Sigmoid colon (tissue), 4 donors: ENCODE measurements around the gene ZXDC.
A peak's percentile ranks its signal among the peaks of the same experiment; 100 is the strongest.

Experiments
- CTCF ChIP-seq, 4 experiments: fragments of 450-650 bp in 3 of 4; fragments of 200-600 bp in 1 of 4; IDR thresholded peaks; one replicate each; pipeline ENCODE4 v1.5.1; 2016 to 2019; ENCODE audit warnings: antibody characterized with exemption in 4 of 4, mild to moderate bottlenecking in 3 of 4, moderate library complexity in 2 of 4
- EP300 ChIP-seq, 4 donors: sonication (generic); formaldehyde crosslinking; IDR thresholded peaks; one replicate each; pipeline ENCODE4 v1.6.1; 2017; ENCODE audit warnings: antibody characterized with exemption in 4 of 4
- POLR2A ChIP-seq, 2 donors: fragments of 450-650 bp; IDR thresholded peaks; one replicate each; pipeline ENCODE4 v1.6.1; 2016; ENCODE audit warnings: antibody characterized with exemption in 2 of 2, mild to moderate bottlenecking in 2 of 2, moderate library complexity in 2 of 2
- POLR2AphosphoS5 ChIP-seq, 4 donors: sonication (generic); formaldehyde crosslinking; IDR thresholded peaks; one replicate each; pipeline ENCODE4 v1.6.1; 2017; ENCODE audit warnings: antibody characterized with exemption in 4 of 4

- TF ChIP-seq CTCF (IDR thresholded peaks at IDR 0.05): no peak
- no peak for TF ChIP-seq EP300 (IDR thresholded peaks at IDR 0.05)
- peak; percentile 86 to 95 (median 88) for TF ChIP-seq POLR2AphosphoS5 (IDR thresholded peaks at IDR 0.05)
- peak; percentile 52 to 68 for TF ChIP-seq POLR2A (IDR thresholded peaks at IDR 0.05)
These were observed 722 bp upstream of the ZXDC start for GRCh38 chr3:126476166-126477060.
